Loucy (cell line): ENCODE measurements around the gene FAT3.

ENCODE experiments used
- H2AFZ ChIP-seq: fragments of 200-600 bp; sonication (generic); 2 replicates; pipeline ENCODE4 v1.6.0; 2016; ENCODE audit warnings: antibody characterized with exemption, mild to moderate bottlenecking, low read length, moderate library complexity
- H3F3A ChIP-seq: fragments of 200-600 bp; 2 replicates; pipeline ENCODE4 v1.6.0; 2016; ENCODE audit warnings: antibody characterized with exemption, low read depth, mild to moderate bottlenecking
- H3K27me3 ChIP-seq: fragments of 200-600 bp; sonication (generic); 2 replicates; pipeline ENCODE4 v1.6.1; 2014; ENCODE audit warnings: low read length, mild to moderate bottlenecking; ENCODE audit not compliant: insufficient read depth, poor library complexity, severe bottlenecking
- H3K36me3 ChIP-seq: fragments of 200-600 bp; sonication (generic); 2 replicates; pipeline ENCODE4 v1.6.1; 2016; ENCODE audit warnings: low read length; ENCODE audit not compliant: insufficient read depth
- H3K4me1 ChIP-seq: fragments of 200-600 bp; sonication (generic); 2 replicates; pipeline ENCODE4 v1.5.1; 2014; ENCODE audit warnings: low read length, mild to moderate bottlenecking; ENCODE audit not compliant: insufficient read depth, poor library complexity, severe bottlenecking
- H3K4me2 ChIP-seq: fragments of 200-600 bp; sonication (generic); 2 replicates; pipeline ENCODE4 v1.6.0; 2014; ENCODE audit warnings: antibody characterized with exemption, low read length, low read depth, mild to moderate bottlenecking; ENCODE audit not compliant: poor library complexity, severe bottlenecking
- H3K4me3 ChIP-seq: fragments of 200-600 bp; sonication (generic); 2 replicates; pipeline ENCODE4 v1.5.1; 2014; ENCODE audit warnings: low read length, mild to moderate bottlenecking, mixed read lengths; ENCODE audit not compliant: poor library complexity, severe bottlenecking
- H3K79me2 ChIP-seq: fragments of 200-600 bp; sonication (generic); 2 replicates; pipeline ENCODE4 v1.6.1; 2014; ENCODE audit warnings: low read length; ENCODE audit not compliant: insufficient read depth
- H3K9ac ChIP-seq: fragments of 200-600 bp; sonication (generic); 2 replicates; pipeline ENCODE4 v1.6.0; 2014; ENCODE audit warnings: mild to moderate bottlenecking, low read depth, low read length, moderate library complexity; ENCODE audit not compliant: poor library complexity, severe bottlenecking
- H3K9me2 ChIP-seq: fragments of 200-600 bp; sonication (generic); replicated peaks from 2 replicates; pipeline ENCODE4 v1.6.1; 2016; ENCODE audit warnings: low read depth, low read length, mixed read lengths
- H3K9me3 ChIP-seq: fragments of 200-600 bp; sonication (generic); 2 replicates; pipeline ENCODE4 v1.6.1; 2014; ENCODE audit warnings: mild to moderate bottlenecking, antibody characterized with exemption, low read length, low read depth; ENCODE audit not compliant: insufficient read depth
- H4K20me1 ChIP-seq: fragments of 200-600 bp; sonication (generic); 2 replicates; pipeline ENCODE4 v1.6.0; 2014; ENCODE audit warnings: antibody characterized with exemption, low read length, mild to moderate bottlenecking; ENCODE audit not compliant: insufficient read depth, poor library complexity, severe bottlenecking
- EZH2phosphoT487 ChIP-seq: fragments of 200-600 bp; IDR thresholded peaks from 2 replicates; pipeline ENCODE4 v1.6.1; 2018; ENCODE audit warnings: antibody characterized with exemption, mild to moderate bottlenecking, moderate library complexity, borderline replicate concordance
- TF ChIP-seq, protein P1 (sequence below): fragments of 200-600 bp; sonication (generic); conservative IDR thresholded peaks from 2 replicates; pipeline ENCODE4 v1.5.1; 2014; ENCODE audit warnings: mild to moderate bottlenecking, antibody characterized with exemption, low read length

Gene FAT3

GRCh38 chr11:92216789-92217188 is 7.8 kb upstream of the FAT3 start:
- Histone ChIP-seq H3K9me2 (no peaks in the 10 kb centered on the region), H3K36me3 (no peaks in the 10 kb centered on the region), H3K4me3 (no peak overlapping the region), H3K79me2 (no peaks in the 10 kb centered on the region), H3K4me2 (no peak overlapping the region), H3K4me1 (no peaks in the 10 kb centered on the region), H3F3A (no peaks in the 10 kb centered on the region), H3K9ac (no peak overlapping the region), H4K20me1 (no peaks in the 10 kb centered on the region), H3K9me3 (no peaks in the 10 kb centered on the region), H3K27me3 (no peaks in the 10 kb centered on the region), H2AFZ (no peak overlapping the region)
- no peak for TF ChIP-seq EZH2phosphoT487
- TF ChIP-seq, protein P1, sequence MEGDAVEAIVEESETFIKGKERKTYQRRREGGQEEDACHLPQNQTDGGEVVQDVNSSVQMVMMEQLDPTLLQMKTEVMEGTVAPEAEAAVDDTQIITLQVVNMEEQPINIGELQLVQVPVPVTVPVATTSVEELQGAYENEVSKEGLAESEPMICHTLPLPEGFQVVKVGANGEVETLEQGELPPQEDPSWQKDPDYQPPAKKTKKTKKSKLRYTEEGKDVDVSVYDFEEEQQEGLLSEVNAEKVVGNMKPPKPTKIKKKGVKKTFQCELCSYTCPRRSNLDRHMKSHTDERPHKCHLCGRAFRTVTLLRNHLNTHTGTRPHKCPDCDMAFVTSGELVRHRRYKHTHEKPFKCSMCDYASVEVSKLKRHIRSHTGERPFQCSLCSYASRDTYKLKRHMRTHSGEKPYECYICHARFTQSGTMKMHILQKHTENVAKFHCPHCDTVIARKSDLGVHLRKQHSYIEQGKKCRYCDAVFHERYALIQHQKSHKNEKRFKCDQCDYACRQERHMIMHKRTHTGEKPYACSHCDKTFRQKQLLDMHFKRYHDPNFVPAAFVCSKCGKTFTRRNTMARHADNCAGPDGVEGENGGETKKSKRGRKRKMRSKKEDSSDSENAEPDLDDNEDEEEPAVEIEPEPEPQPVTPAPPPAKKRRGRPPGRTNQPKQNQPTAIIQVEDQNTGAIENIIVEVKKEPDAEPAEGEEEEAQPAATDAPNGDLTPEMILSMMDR, result no peak

- Histone ChIP-seq H3K36me3 (no peaks in the 10 kb centered on the region), H3K4me2 (no peak overlapping the region), H3K27me3 (peaks cover 6% of the 10 kb centered on the region), H4K20me1 (no peaks in the 10 kb centered on the region), H2AFZ (no peak overlapping the region), H3K9me3 (no peaks in the 10 kb centered on the region), H3F3A (no peaks in the 10 kb centered on the region), H3K9me2 (no peaks in the 10 kb centered on the region), H3K4me3 (no peak overlapping the region), H3K79me2 (no peaks in the 10 kb centered on the region), H3K9ac (no peak overlapping the region), H3K4me1 (peaks cover 5% of the 10 kb centered on the region)
- TF ChIP-seq, protein P1, result no peak
- TF ChIP-seq EZH2phosphoT487, result no peak
Measured at GRCh38 chr11:92219476-92219875, 5.1 kb upstream of the FAT3 start.

- Histone ChIP-seq H3K9me2 (no peaks in the 10 kb centered on the region), H3K9me3 (no peaks in the 10 kb centered on the region), H3K27me3 (peaks cover 28% of the 10 kb centered on the region), H3K4me2 (no peak overlapping the region), H3K9ac (no peak overlapping the region), H3K36me3 (no peaks in the 10 kb centered on the region), H3K4me3 (no peak overlapping the region), H2AFZ (no peak overlapping the region), H3K4me1 (peaks cover 9% of the 10 kb centered on the region), H4K20me1 (no peaks in the 10 kb centered on the region), H3F3A (no peaks in the 10 kb centered on the region), H3K79me2 (no peaks in the 10 kb centered on the region)
- TF ChIP-seq, protein P1, result no peak
- TF ChIP-seq EZH2phosphoT487, result no peak
Measured at GRCh38 chr11:92222701-92223100, 1.9 kb upstream of the FAT3 start.
